ENCODE measurements around the gene ZNF850.

ZNF850 gene

DNA sequence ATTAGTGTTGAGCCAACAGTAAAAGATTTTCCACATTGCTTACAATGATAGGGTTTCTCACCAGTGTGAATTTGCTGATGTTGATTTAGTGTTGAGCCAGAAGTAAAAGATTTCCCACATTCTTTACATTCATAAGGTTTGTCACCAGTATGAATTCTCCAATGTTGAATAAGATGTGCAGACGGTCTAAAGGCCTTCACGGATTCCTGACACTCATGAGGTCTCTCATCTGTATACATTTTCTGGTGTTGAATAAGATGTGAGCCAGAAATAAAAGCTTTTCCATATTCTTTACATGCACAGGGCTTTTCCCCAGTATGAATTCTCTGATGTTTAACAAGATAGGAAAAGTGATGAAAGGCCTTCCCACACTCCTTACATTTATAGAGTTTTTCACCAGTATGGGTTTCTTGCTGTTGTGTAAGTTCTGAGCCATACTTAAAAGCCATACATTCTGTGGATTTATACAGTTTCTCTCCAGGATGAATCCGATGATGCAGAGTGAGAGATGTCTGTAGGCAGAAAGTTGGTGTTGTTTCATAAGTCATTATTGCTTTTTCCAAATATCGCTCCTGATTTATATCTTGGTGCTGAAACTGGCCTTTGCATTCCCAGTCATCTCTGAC is 22.4 kb downstream of the ZNF850 start:
- ChIA-PET CTCF (no interaction called here), POLR2A (no interaction called here)
- no peaks in the 10 kb centered on the region for H3K4me1 ChIP-seq (ENCODE audit: control insufficient read depth, insufficient read depth, low read length)
- H3K4me3 ChIP-seq (ENCODE audit: low read depth, low read length) = no peak overlapping the region
- peaks cover 78% of the 10 kb centered on the region for H3K9me3 ChIP-seq (ENCODE audit: control insufficient read depth, insufficient read depth, low read depth, low read length)
- H3K27ac ChIP-seq (ENCODE audit: extremely low read depth, low read depth, low read length) = no peak overlapping the region
- peaks cover 96 to 97% of the 10 kb centered on the region in 2 experiments for H3K36me3 ChIP-seq (ENCODE audit: control insufficient read depth in 2 of 2, insufficient read depth in 1 of 2, low read length in 2 of 2)
- TF ChIP-seq ZNF510 (tag by site-specific recombination; IDR thresholded peaks at IDR 0.05; ENCODE audit: insufficient replicate concordance) (peak; percentile 8), ZNF596 (tag by site-specific recombination; IDR thresholded peaks at IDR 0.05) (no peak), ZNF175 (tag by site-specific recombination; IDR thresholded peaks at IDR 0.05) (no peak), KLF7 (tag by site-specific recombination; IDR thresholded peaks at IDR 0.05; ENCODE audit: borderline replicate concordance) (no peak), SETDB1 (IDR thresholded peaks at IDR 0.05; ENCODE audit: insufficient read length, low read length) (peak; percentile 99), MZF1 (tag by site-specific recombination; IDR thresholded peaks at IDR 0.05; ENCODE audit: borderline replicate concordance) (no peak), ZNF239 (tag by site-specific recombination; IDR thresholded peaks at IDR 0.05) (no peak), ZNF521 (tag by site-specific recombination; IDR thresholded peaks at IDR 0.05) (no peak), SCRT1 (tag by site-specific recombination; IDR thresholded peaks at IDR 0.05; ENCODE audit: borderline replicate concordance) (no peak), TRIM28 (IDR thresholded peaks at IDR 0.05; ENCODE audit: borderline replicate concordance, low read length) (peak; percentile 97; the same call in 1 of the 2 replicates), ZNF211 (tag by site-specific recombination; IDR thresholded peaks at IDR 0.05; ENCODE audit: low read depth) (no peak), ZNF658 (tag by site-specific recombination; IDR thresholded peaks at IDR 0.05) (no peak), ZNF830 (tag by site-specific recombination; IDR thresholded peaks at IDR 0.05; ENCODE audit: low read depth) (no peak), MEIS1 (CRISPR knock-in tag; IDR thresholded peaks at IDR 0.05; ENCODE audit: borderline replicate concordance) (no peak), ZNF274 (IDR thresholded peaks at IDR 0.05; ENCODE audit: low read length) (peak; percentile 98), ZNF274 (tag by site-specific recombination; IDR thresholded peaks at IDR 0.05; ENCODE audit: borderline replicate concordance) (peak; percentile 96), TCF7L2 (IDR thresholded peaks at IDR 0.05; ENCODE audit: borderline replicate concordance, low read depth, low read length) (no peak), OSR2 (tag by site-specific recombination; IDR thresholded peaks at IDR 0.05) (no peak), ZNF2 (tag by site-specific recombination; IDR thresholded peaks at IDR 0.05) (no peak), ZNF266 (tag by site-specific recombination; IDR thresholded peaks at IDR 0.05; ENCODE audit: low read depth) (no peak), ZBTB21 (tag by site-specific recombination; IDR thresholded peaks at IDR 0.05) (no peak), ZNF626 (tag by site-specific recombination; IDR thresholded peaks at IDR 0.05) (0 out of 2 replicates have a peak, but pooled peaks have one; percentile 58)
- TF ChIP-seq, protein P1, sequence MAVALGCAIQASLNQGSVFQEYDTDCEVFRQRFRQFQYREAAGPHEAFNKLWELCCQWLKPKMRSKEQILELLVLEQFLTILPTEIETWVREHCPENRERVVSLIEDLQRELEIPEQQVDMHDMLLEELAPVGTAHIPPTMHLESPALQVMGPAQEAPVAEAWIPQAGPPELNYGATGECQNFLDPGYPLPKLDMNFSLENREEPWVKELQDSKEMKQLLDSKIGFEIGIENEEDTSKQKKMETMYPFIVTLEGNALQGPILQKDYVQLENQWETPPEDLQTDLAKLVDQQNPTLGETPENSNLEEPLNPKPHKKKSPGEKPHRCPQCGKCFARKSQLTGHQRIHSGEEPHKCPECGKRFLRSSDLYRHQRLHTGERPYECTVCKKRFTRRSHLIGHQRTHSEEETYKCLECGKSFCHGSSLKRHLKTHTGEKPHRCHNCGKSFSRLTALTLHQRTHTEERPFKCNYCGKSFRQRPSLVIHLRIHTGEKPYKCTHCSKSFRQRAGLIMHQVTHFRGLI (tag by site-specific recombination; IDR thresholded peaks at IDR 0.05) = no peak
- TF ChIP-seq, protein P2, sequence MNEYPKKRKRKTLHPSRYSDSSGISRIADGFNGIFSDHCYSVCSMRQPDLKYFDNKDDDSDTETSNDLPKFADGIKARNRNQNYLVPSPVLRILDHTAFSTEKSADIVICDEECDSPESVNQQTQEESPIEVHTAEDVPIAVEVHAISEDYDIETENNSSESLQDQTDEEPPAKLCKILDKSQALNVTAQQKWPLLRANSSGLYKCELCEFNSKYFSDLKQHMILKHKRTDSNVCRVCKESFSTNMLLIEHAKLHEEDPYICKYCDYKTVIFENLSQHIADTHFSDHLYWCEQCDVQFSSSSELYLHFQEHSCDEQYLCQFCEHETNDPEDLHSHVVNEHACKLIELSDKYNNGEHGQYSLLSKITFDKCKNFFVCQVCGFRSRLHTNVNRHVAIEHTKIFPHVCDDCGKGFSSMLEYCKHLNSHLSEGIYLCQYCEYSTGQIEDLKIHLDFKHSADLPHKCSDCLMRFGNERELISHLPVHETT (tag by site-specific recombination; IDR thresholded peaks at IDR 0.05) = no peak
- TF ChIP-seq, protein P3, sequence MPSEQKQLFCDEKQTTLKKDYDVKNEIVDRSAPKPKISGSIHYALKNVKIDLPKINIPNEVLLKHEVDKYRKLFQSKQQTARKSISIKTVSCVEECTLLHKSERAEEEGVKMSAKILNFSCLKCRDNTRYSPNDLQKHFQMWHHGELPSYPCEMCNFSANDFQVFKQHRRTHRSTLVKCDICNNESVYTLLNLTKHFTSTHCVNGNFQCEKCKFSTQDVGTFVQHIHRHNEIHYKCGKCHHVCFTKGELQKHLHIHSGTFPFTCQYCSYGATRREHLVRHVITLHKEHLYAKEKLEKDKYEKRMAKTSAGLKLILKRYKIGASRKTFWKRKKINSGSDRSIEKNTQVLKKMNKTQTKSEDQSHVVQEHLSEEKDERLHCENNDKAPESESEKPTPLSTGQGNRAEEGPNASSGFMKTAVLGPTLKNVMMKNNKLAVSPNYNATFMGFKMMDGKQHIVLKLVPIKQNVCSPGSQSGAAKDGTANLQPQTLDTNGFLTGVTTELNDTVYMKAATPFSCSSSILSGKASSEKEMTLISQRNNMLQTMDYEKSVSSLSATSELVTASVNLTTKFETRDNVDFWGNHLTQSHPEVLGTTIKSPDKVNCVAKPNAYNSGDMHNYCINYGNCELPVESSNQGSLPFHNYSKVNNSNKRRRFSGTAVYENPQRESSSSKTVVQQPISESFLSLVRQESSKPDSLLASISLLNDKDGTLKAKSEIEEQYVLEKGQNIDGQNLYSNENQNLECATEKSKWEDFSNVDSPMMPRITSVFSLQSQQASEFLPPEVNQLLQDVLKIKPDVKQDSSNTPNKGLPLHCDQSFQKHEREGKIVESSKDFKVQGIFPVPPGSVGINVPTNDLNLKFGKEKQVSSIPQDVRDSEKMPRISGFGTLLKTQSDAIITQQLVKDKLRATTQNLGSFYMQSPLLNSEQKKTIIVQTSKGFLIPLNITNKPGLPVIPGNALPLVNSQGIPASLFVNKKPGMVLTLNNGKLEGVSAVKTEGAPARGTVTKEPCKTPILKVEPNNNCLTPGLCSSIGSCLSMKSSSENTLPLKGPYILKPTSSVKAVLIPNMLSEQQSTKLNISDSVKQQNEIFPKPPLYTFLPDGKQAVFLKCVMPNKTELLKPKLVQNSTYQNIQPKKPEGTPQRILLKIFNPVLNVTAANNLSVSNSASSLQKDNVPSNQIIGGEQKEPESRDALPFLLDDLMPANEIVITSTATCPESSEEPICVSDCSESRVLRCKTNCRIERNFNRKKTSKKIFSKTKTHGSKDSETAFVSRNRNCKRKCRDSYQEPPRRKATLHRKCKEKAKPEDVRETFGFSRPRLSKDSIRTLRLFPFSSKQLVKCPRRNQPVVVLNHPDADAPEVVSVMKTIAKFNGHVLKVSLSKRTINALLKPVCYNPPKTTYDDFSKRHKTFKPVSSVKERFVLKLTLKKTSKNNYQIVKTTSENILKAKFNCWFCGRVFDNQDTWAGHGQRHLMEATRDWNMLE (tag by site-specific recombination; conservative IDR thresholded peaks at IDR 0.05; ENCODE audit: low read depth) = 0 out of 2 replicates have a peak, but pooled peaks have one; percentile 12
- TF ChIP-seq, protein P4, sequence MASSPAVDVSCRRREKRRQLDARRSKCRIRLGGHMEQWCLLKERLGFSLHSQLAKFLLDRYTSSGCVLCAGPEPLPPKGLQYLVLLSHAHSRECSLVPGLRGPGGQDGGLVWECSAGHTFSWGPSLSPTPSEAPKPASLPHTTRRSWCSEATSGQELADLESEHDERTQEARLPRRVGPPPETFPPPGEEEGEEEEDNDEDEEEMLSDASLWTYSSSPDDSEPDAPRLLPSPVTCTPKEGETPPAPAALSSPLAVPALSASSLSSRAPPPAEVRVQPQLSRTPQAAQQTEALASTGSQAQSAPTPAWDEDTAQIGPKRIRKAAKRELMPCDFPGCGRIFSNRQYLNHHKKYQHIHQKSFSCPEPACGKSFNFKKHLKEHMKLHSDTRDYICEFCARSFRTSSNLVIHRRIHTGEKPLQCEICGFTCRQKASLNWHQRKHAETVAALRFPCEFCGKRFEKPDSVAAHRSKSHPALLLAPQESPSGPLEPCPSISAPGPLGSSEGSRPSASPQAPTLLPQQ (tag by site-specific recombination; IDR thresholded peaks at IDR 0.05) = no peak
- TF ChIP-seq, protein P5, sequence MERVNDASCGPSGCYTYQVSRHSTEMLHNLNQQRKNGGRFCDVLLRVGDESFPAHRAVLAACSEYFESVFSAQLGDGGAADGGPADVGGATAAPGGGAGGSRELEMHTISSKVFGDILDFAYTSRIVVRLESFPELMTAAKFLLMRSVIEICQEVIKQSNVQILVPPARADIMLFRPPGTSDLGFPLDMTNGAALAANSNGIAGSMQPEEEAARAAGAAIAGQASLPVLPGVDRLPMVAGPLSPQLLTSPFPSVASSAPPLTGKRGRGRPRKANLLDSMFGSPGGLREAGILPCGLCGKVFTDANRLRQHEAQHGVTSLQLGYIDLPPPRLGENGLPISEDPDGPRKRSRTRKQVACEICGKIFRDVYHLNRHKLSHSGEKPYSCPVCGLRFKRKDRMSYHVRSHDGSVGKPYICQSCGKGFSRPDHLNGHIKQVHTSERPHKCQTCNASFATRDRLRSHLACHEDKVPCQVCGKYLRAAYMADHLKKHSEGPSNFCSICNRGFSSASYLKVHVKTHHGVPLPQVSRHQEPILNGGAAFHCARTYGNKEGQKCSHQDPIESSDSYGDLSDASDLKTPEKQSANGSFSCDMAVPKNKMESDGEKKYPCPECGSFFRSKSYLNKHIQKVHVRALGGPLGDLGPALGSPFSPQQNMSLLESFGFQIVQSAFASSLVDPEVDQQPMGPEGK (tag by site-specific recombination; IDR thresholded peaks at IDR 0.05) = no peak

Measured in HEK293 (cell line).